ENCODE data around the gene UPK1A. TPM values are rescaled to one million over a fixed set of nuclear protein-coding genes. Genes with fewer than 3 reads are reported as not detected.

UPK1A gene
- polyA plus RNA-seq, 4 donors = 0.07 TPM; not detected in 3

GRCh38 chr19:35642312-35642711 lies 24.0 kb upstream of the UPK1A start:
- 69 to 78% (median 78%) methylated on average over 10 of the region's 10 CpGs for WGBS, 3 donors
- no peak overlapping the region for H3K27ac ChIP-seq (ENCODE audit: low read depth in 1 of 3, low read length in 2 of 3)
- peaks cover 2 to 11% (median 6%) of the 10 kb centered on the region in 3 donors for H3K36me3 ChIP-seq (ENCODE audit: control insufficient read depth in 3 of 3, insufficient read depth in 2 of 3, low read depth in 1 of 3, low read length in 3 of 3)
- H3K4me1 ChIP-seq (ENCODE audit: control insufficient read depth in 3 of 3, insufficient read depth in 2 of 3, low read depth in 1 of 3, low read length in 2 of 3) = peaks cover 0 to 23% (median 13%) of the 10 kb centered on the region in 3 donors
- H3K27me3 ChIP-seq (ENCODE audit: control insufficient read depth in 3 of 3, insufficient read depth in 3 of 3, low read length in 3 of 3) = peaks cover 0 to 5% (median 0%) of the 10 kb centered on the region in 3 donors
- H3K4me3 ChIP-seq (ENCODE audit: low read depth in 1 of 3, low read length in 3 of 3) = no peak overlapping the region
- no peaks in the 10 kb centered on the region for H3K9me3 ChIP-seq (ENCODE audit: control insufficient read depth in 2 of 2, insufficient read depth in 1 of 2, low read depth in 1 of 2, low read length in 1 of 2)
- FAIRE-seq (no peak), DNase-seq (no peak)

- no peaks in the 10 kb centered on the region for H3K9me3 ChIP-seq (ENCODE audit: control insufficient read depth in 2 of 2, insufficient read depth in 1 of 2, low read depth in 1 of 2, low read length in 1 of 2)
- peaks cover 0 to 5% (median 0%) of the 10 kb centered on the region in 3 donors for H3K27me3 ChIP-seq (ENCODE audit: control insufficient read depth in 3 of 3, insufficient read depth in 3 of 3, low read length in 3 of 3)
- peak overlapping the region; percentile 62 to 70 (median 64) for H3K4me3 ChIP-seq (ENCODE audit: low read depth in 1 of 3, low read length in 3 of 3)
- DNase-seq = no peak
- WGBS, 3 donors = 19 to 38% (median 35%) methylated on average over 11 to 15 of the region's 15 CpGs
- H3K36me3 ChIP-seq (ENCODE audit: control insufficient read depth in 3 of 3, insufficient read depth in 2 of 3, low read depth in 1 of 3, low read length in 3 of 3) = peaks cover 0 to 6% (median 1%) of the 10 kb centered on the region in 3 donors
- peak overlapping the region; percentile 97 to 99 (median 99) for H3K27ac ChIP-seq (ENCODE audit: low read depth in 1 of 3, low read length in 2 of 3)
- FAIRE-seq = no peak
- H3K4me1 ChIP-seq (ENCODE audit: control insufficient read depth in 3 of 3, insufficient read depth in 2 of 3, low read depth in 1 of 3, low read length in 2 of 3) = peaks cover 0 to 26% (median 15%) of the 10 kb centered on the region in 3 donors
Observed at GRCh38 chr19:35642798-35643254, 23.5 kb upstream of the UPK1A start.

GRCh38 chr19:35643255-35644205 lies 22.8 kb upstream of the UPK1A start:
- peak; percentile 86 to 96 for DNase-seq
- peaks cover 0 to 5% (median 0%) of the 10 kb centered on the region in 3 donors for H3K27me3 ChIP-seq (ENCODE audit: control insufficient read depth in 3 of 3, insufficient read depth in 3 of 3, low read length in 3 of 3)
- WGBS, 3 donors = 0 to 1% (median 1%) methylated on average over 59 to 69 of the region's 69 CpGs
- FAIRE-seq = no peak
- no peaks in the 10 kb centered on the region for H3K9me3 ChIP-seq (ENCODE audit: control insufficient read depth in 2 of 2, insufficient read depth in 1 of 2, low read depth in 1 of 2, low read length in 1 of 2)
- peaks cover 0 to 26% (median 15%) of the 10 kb centered on the region in 3 donors for H3K4me1 ChIP-seq (ENCODE audit: control insufficient read depth in 3 of 3, insufficient read depth in 2 of 3, low read depth in 1 of 3, low read length in 2 of 3)
- H3K27ac ChIP-seq (ENCODE audit: low read depth in 1 of 3, low read length in 2 of 3) = peak overlapping the region; percentile 97 to 99 (median 99)
- no peaks in the 10 kb centered on the region for H3K36me3 ChIP-seq (ENCODE audit: control insufficient read depth in 3 of 3, insufficient read depth in 2 of 3, low read depth in 1 of 3, low read length in 3 of 3)
- H3K4me3 ChIP-seq (ENCODE audit: low read depth in 1 of 3, low read length in 3 of 3) = peak overlapping the region; percentile 62 to 70 (median 64)

- WGBS, 3 donors = 0 to 1% (median 1%) methylated on average over 55 to 60 of the region's 60 CpGs
- FAIRE-seq (no peak), DNase-seq (peak; percentile 95 to 98)
- H3K27me3 ChIP-seq (ENCODE audit: control insufficient read depth in 3 of 3, insufficient read depth in 3 of 3, low read length in 3 of 3) = peaks cover 0 to 5% (median 0%) of the 10 kb centered on the region in 3 donors
- peak overlapping the region; percentile 97 to 99 (median 99) for H3K27ac ChIP-seq (ENCODE audit: low read depth in 1 of 3, low read length in 2 of 3)
- peak overlapping the region; percentile 62 to 70 (median 64) for H3K4me3 ChIP-seq (ENCODE audit: low read depth in 1 of 3, low read length in 3 of 3)
- peaks cover 0 to under 1% (median 0%) of the 10 kb centered on the region in 3 donors for H3K36me3 ChIP-seq (ENCODE audit: control insufficient read depth in 3 of 3, insufficient read depth in 2 of 3, low read depth in 1 of 3, low read length in 3 of 3)
- no peaks in the 10 kb centered on the region for H3K9me3 ChIP-seq (ENCODE audit: control insufficient read depth in 2 of 2, insufficient read depth in 1 of 2, low read depth in 1 of 2, low read length in 1 of 2)
- H3K4me1 ChIP-seq (ENCODE audit: control insufficient read depth in 3 of 3, insufficient read depth in 2 of 3, low read depth in 1 of 3, low read length in 2 of 3) = peaks cover 0 to 32% (median 15%) of the 10 kb centered on the region in 3 donors
Observed at GRCh38 chr19:35644206-35644986, 21.9 kb upstream of the UPK1A start.

GRCh38 chr19:35644987-35645679 lies 21.2 kb upstream of the UPK1A start:
- FAIRE-seq = no peak

GRCh38 chr19:35645680-35646511 lies 20.4 kb upstream of the UPK1A start:
- no peak overlapping the region for H3K4me3 ChIP-seq (ENCODE audit: low read depth in 1 of 3, low read length in 3 of 3)
- H3K36me3 ChIP-seq (ENCODE audit: control insufficient read depth in 3 of 3, insufficient read depth in 2 of 3, low read depth in 1 of 3, low read length in 3 of 3) = peaks cover 0 to 15% (median 4%) of the 10 kb centered on the region in 3 donors
- DNase-seq (no peak), FAIRE-seq (no peak)
- H3K27ac ChIP-seq (ENCODE audit: low read depth in 1 of 3, low read length in 2 of 3) = peak overlapping the region in 1 of 3 donors; percentile 99
- peaks cover 0 to 35% (median 15%) of the 10 kb centered on the region in 3 donors for H3K4me1 ChIP-seq (ENCODE audit: control insufficient read depth in 3 of 3, insufficient read depth in 2 of 3, low read depth in 1 of 3, low read length in 2 of 3)
- 60 to 74% (median 60%) methylated on average over 7 of the region's 7 CpGs for WGBS, 3 donors
- peaks cover 0 to 5% (median 0%) of the 10 kb centered on the region in 3 donors for H3K27me3 ChIP-seq (ENCODE audit: control insufficient read depth in 3 of 3, insufficient read depth in 3 of 3, low read length in 3 of 3)
- no peaks in the 10 kb centered on the region for H3K9me3 ChIP-seq (ENCODE audit: control insufficient read depth in 2 of 2, insufficient read depth in 1 of 2, low read depth in 1 of 2, low read length in 1 of 2)

More at GRCh38 chr19:35644987-35645679, 21.2 kb upstream of the UPK1A start:
- Histone ChIP-seq H3K4me1 (ENCODE audit: control insufficient read depth in 3 of 3, insufficient read depth in 2 of 3, low read depth in 1 of 3, low read length in 2 of 3) (peaks cover 0 to 35% (median 15%) of the 10 kb centered on the region in 3 donors), H3K27ac (ENCODE audit: low read depth in 1 of 3, low read length in 2 of 3) (peak overlapping the region; percentile 88 to 99 (median 99)), H3K9me3 (ENCODE audit: control insufficient read depth in 2 of 2, insufficient read depth in 1 of 2, low read depth in 1 of 2, low read length in 1 of 2) (no peaks in the 10 kb centered on the region), H3K27me3 (ENCODE audit: control insufficient read depth in 3 of 3, insufficient read depth in 3 of 3, low read length in 3 of 3) (peaks cover 0 to 5% (median 0%) of the 10 kb centered on the region in 3 donors), H3K36me3 (ENCODE audit: control insufficient read depth in 3 of 3, insufficient read depth in 2 of 3, low read depth in 1 of 3, low read length in 3 of 3) (peaks cover 0 to 7% (median 0%) of the 10 kb centered on the region in 3 donors), H3K4me3 (ENCODE audit: low read depth in 1 of 3, low read length in 3 of 3) (peak overlapping the region; percentile 40 to 70 (median 62))
- WGBS, 3 donors = 19 to 21% (median 21%) methylated on average over 19 to 20 of the region's 20 CpGs
- DNase-seq = peak; percentile 64 to 75
